ENCODE measurements around the gene BCO2. TPM values are rescaled to one million over a fixed set of nuclear protein-coding genes. Genes with fewer than 3 reads are reported as not detected.

The BCO2 gene
- total RNA-seq, 4 donors from 2014 or later, result 5.1 to 31.2 (median 20.6) TPM

GRCh38 chr11:112260490-112260889, 85.2 kb downstream of the BCO2 start, which contains the start of gene PLET1:
Gene PLET1, minus strand, starts transcription at chr11:112260860. Its CDS starts 271 bp downstream, at chr11:112260589.
- peaks cover 0 to 8% (median 0%) of the 10 kb centered on the region in 3 donors for H3K36me3 ChIP-seq
- 96 to 100% methylated on average over 2 of the region's 2 CpGs for WGBS, 2 donors
- TF ChIP-seq CTCF (IDR thresholded peaks at IDR 0.05), result no peak
- no peak for TF ChIP-seq POLR2A (IDR thresholded peaks at IDR 0.05)
- no peak for TF ChIP-seq EP300 (IDR thresholded peaks at IDR 0.05)
- no peak within 1 kb of the TSS for H3K27ac ChIP-seq
- H3K4me3 ChIP-seq, result no peak within 1 kb of the TSS
- no peak for DNase-seq (ENCODE audit: low spot score in 2 of 2)
- no peaks in the 10 kb centered on the region for H3K27me3 ChIP-seq
- no peaks in the 10 kb centered on the region for H3K9me3 ChIP-seq
- H3K4me1 ChIP-seq, result peaks cover 0 to 2% (median 0%) of the 10 kb centered on the region in 4 donors

GRCh38 chr11:112265659-112266409, 90.5 kb downstream of the BCO2 start:
- no peak for DNase-seq (ENCODE audit: low spot score in 2 of 2)
- no peak for TF ChIP-seq CTCF (IDR thresholded peaks at IDR 0.05)
- no peak for TF ChIP-seq EP300 (IDR thresholded peaks at IDR 0.05)
- no peak for TF ChIP-seq POLR2A (IDR thresholded peaks at IDR 0.05)

GRCh38 chr11:112266410-112266778, 91.1 kb downstream of the BCO2 start:
- H3K27me3 ChIP-seq, result no peaks in the 10 kb centered on the region
- no peaks in the 10 kb centered on the region for H3K36me3 ChIP-seq
- WGBS, 2 donors, result 76 to 78% methylated on average over 3 of the region's 3 CpGs
- H3K9me3 ChIP-seq, result no peaks in the 10 kb centered on the region
- no peak for DNase-seq (ENCODE audit: low spot score in 2 of 2)
- H3K4me3 ChIP-seq, result no peak overlapping the region
- TF ChIP-seq EP300 (IDR thresholded peaks at IDR 0.05) (no peak), CTCF (IDR thresholded peaks at IDR 0.05) (no peak), POLR2A (IDR thresholded peaks at IDR 0.05) (no peak)
- no peaks in the 10 kb centered on the region for H3K4me1 ChIP-seq
- no peak overlapping the region for H3K27ac ChIP-seq

More at GRCh38 chr11:112265659-112266409, 90.5 kb downstream of the BCO2 start:
- Histone ChIP-seq H3K27me3 (no peaks in the 10 kb centered on the region), H3K4me3 (no peak overlapping the region), H3K36me3 (peaks cover 0 to 3% (median 0%) of the 10 kb centered on the region in 3 donors), H3K4me1 (no peaks in the 10 kb centered on the region), H3K9me3 (no peaks in the 10 kb centered on the region), H3K27ac (no peak overlapping the region)
- WGBS, 2 donors, result 52 to 58% methylated on average over 11 of the region's 11 CpGs

- H3K36me3 ChIP-seq, result peaks cover 0 to 6% (median 0%) of the 10 kb centered on the region in 3 donors
- no peak overlapping the region for H3K4me3 ChIP-seq
- 42 to 45% methylated on average over 5 of the region's 5 CpGs for WGBS, 2 donors
- no peak overlapping the region for H3K27ac ChIP-seq
- H3K27me3 ChIP-seq, result no peaks in the 10 kb centered on the region
- TF ChIP-seq POLR2A (IDR thresholded peaks at IDR 0.05) (no peak), CTCF (IDR thresholded peaks at IDR 0.05) (no peak), EP300 (IDR thresholded peaks at IDR 0.05) (no peak)
- no peaks in the 10 kb centered on the region for H3K9me3 ChIP-seq
- no peak for DNase-seq (ENCODE audit: low spot score in 2 of 2)
- H3K4me1 ChIP-seq, result no peaks in the 10 kb centered on the region
Measured at GRCh38 chr11:112267188-112267591, 91.9 kb downstream of the BCO2 start.

GRCh38 chr11:112268406-112268805, 93.1 kb downstream of the BCO2 start:
- whole genome bisulfite sequencing, 2 donors, result 73 to 80% methylated on average over 5 of the region's 5 CpGs
- H3K9me3 ChIP-seq, result no peaks in the 10 kb centered on the region
- no peak overlapping the region for H3K27ac ChIP-seq

More at GRCh38 chr11:112268406-112268805, 93.1 kb downstream of the BCO2 start:
- Histone ChIP-seq H3K4me3 (no peak overlapping the region), H3K36me3 (peaks cover 0 to 9% (median 0%) of the 10 kb centered on the region in 3 donors), H3K27me3 (no peaks in the 10 kb centered on the region), H3K4me1 (no peaks in the 10 kb centered on the region)
- no peak for TF ChIP-seq CTCF (IDR thresholded peaks at IDR 0.05)
- no peak for TF ChIP-seq EP300 (IDR thresholded peaks at IDR 0.05)
- no peak for TF ChIP-seq POLR2A (IDR thresholded peaks at IDR 0.05)
- no peak for DNase-seq (ENCODE audit: low spot score in 2 of 2)
